GM10266 (cell line): Measurements from ENCODE around the gene PI16.
"Not testable (repeated sequence)": the region's sequence is repeated elsewhere in the genome, so short reads cannot be mapped to it uniquely, and the experiment has no call there.

ENCODE experiments used
- DNase-seq: peaks from one replicate; pipeline ENCODE4 v3.0.0; 2012; ENCODE audit errors: extremely low spot score
- TF ChIP-seq, protein P1 (sequence below): IDR thresholded peaks from 2 replicates; pipeline ENCODE4 v1.5.1; 2012; ENCODE audit warnings: mild to moderate bottlenecking, low read depth; ENCODE audit not compliant: control insufficient read depth, insufficient read depth; ENCODE audit errors: missing control alignments

The PI16 gene

DNA sequence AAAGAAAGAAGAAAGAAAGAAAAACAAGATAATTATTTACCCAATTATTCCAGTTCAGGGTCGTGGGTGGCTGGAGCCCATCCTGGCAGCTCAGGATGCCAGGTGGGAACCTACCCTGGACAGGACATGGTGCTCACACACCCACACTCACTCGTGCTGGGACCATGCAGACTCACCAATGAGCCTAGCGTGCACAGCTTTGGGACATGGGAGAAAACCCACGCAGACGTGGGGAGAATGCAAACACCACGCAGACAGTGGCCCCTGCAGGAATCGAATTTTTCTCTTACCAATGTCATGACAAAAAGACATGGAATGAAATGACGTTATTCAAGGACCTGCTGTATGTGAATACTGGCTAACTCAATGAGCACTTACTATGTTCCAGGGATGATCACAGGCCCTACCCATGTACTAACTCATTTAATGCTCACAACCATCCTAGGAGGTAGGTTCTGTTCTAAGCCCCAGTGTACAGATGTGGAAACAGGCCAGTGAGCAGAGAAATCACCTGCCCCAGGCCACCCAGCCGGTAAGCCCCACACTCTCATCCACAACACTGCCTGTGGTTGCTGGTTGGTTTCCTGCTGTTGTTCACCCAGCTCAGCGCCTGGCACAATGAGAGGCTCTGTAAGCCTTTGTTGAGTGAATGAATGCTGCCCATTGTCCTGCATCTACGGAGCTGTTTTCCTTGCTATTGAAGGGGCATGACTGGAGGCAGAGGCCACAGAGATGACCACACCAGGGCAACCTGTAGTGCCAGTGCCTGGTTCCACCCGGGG is 6.8 kb upstream of the PI16 start:
- DNase-seq = no peak
- TF ChIP-seq, protein P1, sequence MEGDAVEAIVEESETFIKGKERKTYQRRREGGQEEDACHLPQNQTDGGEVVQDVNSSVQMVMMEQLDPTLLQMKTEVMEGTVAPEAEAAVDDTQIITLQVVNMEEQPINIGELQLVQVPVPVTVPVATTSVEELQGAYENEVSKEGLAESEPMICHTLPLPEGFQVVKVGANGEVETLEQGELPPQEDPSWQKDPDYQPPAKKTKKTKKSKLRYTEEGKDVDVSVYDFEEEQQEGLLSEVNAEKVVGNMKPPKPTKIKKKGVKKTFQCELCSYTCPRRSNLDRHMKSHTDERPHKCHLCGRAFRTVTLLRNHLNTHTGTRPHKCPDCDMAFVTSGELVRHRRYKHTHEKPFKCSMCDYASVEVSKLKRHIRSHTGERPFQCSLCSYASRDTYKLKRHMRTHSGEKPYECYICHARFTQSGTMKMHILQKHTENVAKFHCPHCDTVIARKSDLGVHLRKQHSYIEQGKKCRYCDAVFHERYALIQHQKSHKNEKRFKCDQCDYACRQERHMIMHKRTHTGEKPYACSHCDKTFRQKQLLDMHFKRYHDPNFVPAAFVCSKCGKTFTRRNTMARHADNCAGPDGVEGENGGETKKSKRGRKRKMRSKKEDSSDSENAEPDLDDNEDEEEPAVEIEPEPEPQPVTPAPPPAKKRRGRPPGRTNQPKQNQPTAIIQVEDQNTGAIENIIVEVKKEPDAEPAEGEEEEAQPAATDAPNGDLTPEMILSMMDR = no peak

DNA sequence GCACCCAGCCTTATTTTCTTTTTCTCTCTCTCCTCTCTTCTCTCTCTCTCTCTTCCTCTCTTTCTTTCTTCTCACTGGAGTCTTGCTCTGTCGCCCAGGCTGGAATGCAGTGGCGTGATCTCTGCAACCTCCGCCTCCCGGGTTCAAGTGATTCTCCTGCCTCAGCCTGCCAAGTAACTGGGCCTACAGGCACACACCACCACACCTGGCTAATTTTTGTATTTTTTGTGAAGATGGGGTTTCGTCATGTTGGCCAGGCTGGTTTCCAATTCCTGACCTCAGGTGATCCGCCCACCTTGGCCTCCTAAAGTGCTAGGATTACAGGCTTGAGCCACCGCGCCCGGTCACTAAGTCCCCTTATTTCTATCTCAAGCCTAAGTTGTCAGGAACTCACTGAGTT is 5.5 kb upstream of the PI16 start:
- not testable (repeated sequence) for DNase-seq

DNA sequence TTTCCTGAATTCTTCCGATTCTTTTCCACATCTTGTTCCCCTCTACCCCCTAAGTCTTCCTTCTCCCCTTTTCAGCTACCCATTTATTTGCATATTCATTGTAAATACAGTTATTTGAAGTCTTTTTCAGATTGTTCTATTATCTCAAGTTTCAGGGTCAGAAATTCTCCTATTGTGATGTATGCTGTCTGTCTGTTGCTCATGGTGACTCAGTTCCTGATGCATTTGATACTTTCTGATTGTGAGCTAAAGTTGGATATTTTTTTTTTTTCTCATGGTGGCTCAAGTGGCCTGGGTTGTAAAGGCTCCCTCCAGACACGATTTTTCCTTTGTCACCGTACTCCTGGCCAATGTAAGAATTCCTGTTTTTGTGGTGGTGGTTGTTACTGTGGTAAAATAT is 4.9 kb upstream of the PI16 start:
- no peak for DNase-seq
- TF ChIP-seq, protein P1 = no peak

DNA sequence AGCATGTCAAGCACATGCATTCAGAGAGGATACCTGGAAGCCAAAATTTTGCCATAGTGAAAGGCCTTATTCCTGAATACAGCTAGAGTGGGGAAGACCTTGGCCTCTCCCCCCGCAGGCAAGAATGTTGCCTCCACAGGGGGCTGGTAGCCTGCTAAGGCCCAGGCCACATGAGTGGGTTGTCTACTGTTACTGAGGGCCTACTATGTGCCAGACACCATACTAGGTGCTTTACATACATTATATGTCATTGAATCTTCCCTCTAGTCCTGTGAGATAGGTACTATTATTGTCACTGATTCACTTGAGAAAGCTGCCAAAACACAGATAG is 642 bp upstream of the PI16 start:
- TF ChIP-seq, protein P1 = no peak
- DNase-seq = no peak

DNA sequence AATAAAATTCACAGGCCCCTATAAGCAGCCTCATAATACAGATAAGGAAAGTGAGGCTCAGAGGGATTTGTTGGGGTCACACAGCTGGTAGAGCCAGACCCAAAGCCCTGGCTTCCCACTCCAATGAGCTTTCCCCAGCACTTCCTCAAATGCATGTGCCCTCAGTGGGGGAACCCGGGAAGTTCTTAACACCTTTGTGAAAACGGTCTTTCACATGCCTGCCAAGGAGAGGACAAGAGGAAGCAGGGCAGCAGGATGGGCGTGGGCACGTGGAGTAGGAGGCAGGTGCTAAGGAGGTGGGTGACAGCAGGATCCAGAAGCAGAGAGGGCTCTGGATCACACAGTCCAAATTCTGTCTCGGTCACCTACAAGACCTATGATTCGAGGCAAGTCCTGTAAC is 598 bp downstream of the PI16 start:
- TF ChIP-seq, protein P1 = no peak

DNA sequence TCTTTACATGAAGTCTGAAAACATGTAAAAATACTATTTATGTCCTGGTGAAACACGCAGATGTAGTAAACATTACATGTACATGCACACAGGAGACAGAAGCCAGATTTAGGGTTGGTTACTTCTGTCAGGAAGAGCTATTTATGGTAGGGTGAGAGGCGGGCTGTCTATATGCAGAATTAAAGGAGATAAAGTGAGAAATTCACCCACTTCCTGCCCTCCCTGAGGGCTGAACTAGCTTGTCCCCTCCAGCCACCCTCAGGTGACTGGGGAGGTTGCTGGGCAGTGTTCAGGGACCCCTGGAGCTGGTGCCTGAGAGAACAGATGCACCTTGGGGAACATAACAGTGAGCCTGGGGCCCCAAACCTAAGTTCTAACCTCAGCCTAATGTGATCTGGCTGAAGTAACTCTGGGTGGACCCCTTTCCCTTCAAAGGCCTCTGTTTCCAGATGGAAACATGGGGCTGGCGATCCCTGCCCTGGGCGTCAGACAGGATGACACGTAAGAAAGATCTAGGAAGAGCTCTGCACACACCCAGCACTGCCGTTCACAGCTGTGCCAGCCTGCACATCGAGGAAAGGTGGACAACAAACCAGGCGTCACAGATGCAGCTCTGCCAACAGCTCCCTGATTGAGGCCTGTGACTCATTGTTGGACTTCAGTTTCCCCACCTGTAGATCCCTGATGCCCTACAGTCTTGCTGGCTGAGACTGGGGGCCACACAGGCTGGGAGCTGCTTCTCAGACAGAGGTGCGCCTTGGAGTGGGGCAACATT is 1.3 kb downstream of the PI16 start:
- TF ChIP-seq, protein P1 = no peak

More for the DNA sequence above, 598 bp downstream of the PI16 start:
- DNase-seq = no peak

DNA sequence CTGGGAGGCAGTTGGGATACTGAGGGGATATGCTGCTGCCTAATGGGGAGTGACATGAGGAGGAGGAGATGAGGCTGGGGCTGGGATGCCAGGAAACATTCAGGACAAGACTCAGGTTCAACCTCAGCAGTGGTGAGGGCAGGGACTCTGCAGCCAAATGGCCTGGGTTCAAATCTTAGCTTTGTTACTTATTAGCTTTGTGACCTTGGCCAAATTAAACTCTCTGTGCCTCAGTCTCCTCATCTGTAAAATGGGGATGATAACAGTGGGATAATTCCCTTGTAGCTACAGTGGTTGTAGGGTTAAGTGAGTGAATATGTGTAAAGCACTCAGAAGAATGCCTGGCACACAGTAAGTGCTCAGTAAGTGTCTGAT is 1.9 kb downstream of the PI16 start:
- no peak for DNase-seq
- TF ChIP-seq, protein P1 = no peak

More for the DNA sequence above, 1.3 kb downstream of the PI16 start:
- no peak for DNase-seq
